Panc1 (cell line): ENCODE measurements around the gene NOTCH1.

Experiments used
- POLR2AphosphoS5 ChIP-seq: IDR thresholded peaks from 2 replicates; pipeline ENCODE4 v1.6.1; 2012; ENCODE audit warnings: mild to moderate bottlenecking, low read depth, low read length, moderate library complexity
- REST ChIP-seq, 2 experiments: IDR thresholded peaks; 2 replicates each; pipeline ENCODE4 v1.6.1; 2011 to 2012; ENCODE audit warnings: low read depth in 2 of 2, control low read depth in 1 of 2, low read length in 1 of 2, mild to moderate bottlenecking in 1 of 2, moderate library complexity in 1 of 2; ENCODE audit not compliant: insufficient read depth in 1 of 2
- SIN3A ChIP-seq: IDR thresholded peaks from 2 replicates; pipeline ENCODE4 v1.6.1; 2012; ENCODE audit warnings: low read depth, mild to moderate bottlenecking, low read length, moderate library complexity, borderline replicate concordance; ENCODE audit not compliant: insufficient read depth
- TF ChIP-seq, protein P1 (sequence below): fragments of 450-650 bp; IDR thresholded peaks from 2 replicates; pipeline ENCODE4 v1.5.1; 2017; ENCODE audit warnings: mild to moderate bottlenecking

GRCh38 chr9:136562746-136563495, 17.1 kb upstream of the NOTCH1 start:
- no peak for TF ChIP-seq POLR2AphosphoS5
- TF ChIP-seq, protein P1, sequence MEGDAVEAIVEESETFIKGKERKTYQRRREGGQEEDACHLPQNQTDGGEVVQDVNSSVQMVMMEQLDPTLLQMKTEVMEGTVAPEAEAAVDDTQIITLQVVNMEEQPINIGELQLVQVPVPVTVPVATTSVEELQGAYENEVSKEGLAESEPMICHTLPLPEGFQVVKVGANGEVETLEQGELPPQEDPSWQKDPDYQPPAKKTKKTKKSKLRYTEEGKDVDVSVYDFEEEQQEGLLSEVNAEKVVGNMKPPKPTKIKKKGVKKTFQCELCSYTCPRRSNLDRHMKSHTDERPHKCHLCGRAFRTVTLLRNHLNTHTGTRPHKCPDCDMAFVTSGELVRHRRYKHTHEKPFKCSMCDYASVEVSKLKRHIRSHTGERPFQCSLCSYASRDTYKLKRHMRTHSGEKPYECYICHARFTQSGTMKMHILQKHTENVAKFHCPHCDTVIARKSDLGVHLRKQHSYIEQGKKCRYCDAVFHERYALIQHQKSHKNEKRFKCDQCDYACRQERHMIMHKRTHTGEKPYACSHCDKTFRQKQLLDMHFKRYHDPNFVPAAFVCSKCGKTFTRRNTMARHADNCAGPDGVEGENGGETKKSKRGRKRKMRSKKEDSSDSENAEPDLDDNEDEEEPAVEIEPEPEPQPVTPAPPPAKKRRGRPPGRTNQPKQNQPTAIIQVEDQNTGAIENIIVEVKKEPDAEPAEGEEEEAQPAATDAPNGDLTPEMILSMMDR = no peak
- no peak for TF ChIP-seq REST (IDR thresholded peaks at IDR 0.05; ENCODE audit: insufficient read depth in 1 of 2, low read depth in 2 of 2, low read length in 1 of 2)
- no peak for TF ChIP-seq SIN3A
